ENCODE data around the gene RGS16.
"Not testable (repeated sequence)": the region's sequence is repeated elsewhere in the genome, so short reads cannot be mapped to it uniquely, and the experiment has no call there.

The RGS16 gene

DNA sequence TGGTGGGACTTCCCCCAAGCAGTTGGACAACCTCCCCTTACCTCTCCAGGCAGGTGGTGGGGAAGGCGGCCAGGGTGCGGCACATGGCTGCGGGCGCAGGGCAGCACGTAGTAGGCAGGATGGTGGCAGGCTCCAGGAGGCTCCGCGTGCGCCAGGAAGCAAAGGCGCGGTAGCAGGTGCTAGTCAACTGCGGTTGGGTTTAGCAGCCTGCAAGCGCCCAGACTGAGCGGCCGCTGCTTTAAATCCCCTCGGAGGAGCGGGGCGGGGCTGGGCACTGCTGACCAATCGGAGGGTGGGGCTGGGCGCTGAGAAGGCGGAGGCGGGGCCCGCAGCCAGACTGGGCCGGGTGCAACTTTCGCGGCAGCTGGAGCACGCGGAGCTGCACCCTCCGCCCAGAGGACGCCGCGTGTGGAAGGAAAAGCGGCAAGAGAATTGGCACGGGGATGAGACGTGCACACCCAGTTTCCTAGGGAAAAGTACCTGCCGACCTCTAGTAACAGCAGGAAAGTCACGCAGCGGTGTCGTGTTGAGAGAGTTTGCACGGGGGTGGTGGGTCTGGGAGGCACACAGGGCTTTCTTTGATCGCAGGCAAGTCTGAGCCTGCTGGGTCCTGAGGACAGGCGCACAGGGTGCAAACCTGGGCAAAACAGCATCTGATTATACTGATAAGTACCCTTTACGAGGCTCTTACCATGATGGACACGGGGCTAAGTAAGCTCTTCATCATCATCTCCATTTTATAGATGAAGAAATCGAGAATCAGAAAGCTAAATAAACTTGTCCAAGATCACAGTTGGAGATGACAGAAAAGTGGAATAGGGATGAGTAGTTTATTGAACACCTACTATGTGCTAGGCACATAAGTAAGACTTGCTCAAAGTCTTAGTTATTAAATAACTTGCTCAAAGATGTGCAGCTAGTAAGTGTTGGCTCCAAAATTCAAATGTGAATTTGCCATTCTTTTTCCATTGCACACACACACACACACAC lies at the start of gene RGS16:
RGS16 (minus strand) TSS at position 215 of the 990 bp plus-strand sequence; CDS start at position 85, 130 bp downstream.
- DNase-seq: peak; percentile 92

DNA sequence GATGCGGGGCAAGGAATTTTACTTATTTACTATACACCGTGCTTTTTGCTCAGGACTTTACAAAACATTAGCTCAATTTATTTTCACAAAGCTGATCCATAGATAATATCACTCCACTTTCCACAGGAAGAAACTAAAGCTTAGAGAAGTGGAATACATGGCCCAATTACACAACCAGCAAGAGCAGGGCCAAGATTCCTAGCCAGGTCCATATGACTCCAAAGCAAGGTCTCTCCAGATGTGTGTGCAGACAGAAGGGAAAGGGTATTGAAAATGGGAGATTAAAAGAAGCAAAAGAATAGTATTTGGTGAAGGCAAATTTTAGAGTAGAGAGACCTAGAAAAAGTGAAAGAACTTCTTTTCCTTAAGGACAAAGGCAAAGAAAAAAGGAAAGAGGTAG lies 49.8 kb upstream of the RGS16 start:
- no peak for DNase-seq

DNA sequence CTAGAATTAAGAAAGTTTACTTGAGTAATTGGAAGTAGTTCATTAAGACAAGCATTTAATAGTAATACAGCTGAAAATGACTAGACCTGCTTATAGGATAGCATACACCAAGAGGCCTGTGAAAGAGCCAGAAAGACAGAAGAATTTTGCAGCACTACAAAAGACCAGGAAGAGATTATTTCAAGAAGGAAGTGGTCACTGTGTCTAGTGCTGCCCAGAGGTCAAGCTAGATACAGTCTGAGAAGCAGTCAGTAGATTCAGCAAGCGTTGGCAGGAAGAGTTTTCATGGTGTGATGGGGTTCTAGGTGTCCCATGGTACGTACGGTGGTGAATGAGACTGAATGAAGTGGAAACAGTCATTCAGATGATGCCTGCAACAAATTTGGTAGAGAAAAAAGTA lies 48.7 kb upstream of the RGS16 start:
- DNase-seq: no peak

GRCh38 chr1:182651339-182651724 lies 47.1 kb upstream of the RGS16 start:
- no peak for DNase-seq

GRCh38 chr1:182650678-182651338 lies 46.6 kb upstream of the RGS16 start:
- no peak for DNase-seq

GRCh38 chr1:182649041-182649440 lies 44.9 kb upstream of the RGS16 start:
- DNase-seq: no peak

DNA sequence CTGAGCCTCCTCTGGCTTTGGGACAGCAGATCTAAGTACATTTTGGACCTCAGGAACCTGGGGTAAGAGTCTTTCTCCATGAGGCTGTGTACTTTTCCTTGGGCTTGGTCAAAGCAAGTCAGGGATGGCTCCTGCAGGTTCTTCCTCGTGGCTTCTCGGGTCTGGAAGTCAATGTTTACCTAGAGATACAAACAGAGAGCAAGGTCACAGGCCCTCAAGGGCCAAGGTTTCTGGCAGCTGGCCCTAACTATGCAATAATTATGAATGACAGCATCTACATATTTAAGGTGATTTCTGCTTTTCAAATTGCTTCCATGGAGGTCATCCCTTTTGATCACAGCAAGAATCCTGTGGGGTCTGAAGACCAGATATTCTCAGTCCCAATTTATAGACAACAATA lies 42.5 kb upstream of the RGS16 start:
- no peak for DNase-seq

DNA sequence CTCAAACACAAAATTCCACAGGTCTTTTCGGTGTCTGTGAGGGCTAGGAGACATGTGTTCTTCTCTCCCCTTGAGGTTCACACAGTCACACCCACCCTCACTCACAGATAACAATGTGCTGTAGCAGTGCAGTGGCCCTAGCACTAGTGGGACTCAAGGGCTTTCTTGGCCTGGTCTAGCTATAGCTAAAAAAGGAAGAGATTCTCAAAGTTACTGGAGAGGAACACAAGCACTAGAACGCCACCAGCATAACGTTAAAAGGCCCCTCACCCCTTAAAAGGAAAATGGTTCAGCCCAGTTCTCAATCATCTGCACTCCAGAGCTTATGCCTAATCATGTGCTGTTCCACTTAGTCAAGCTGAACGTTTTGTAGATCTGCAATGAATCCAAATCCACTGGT lies 40.7 kb upstream of the RGS16 start:
- DNase-seq: peak; percentile 27

DNA sequence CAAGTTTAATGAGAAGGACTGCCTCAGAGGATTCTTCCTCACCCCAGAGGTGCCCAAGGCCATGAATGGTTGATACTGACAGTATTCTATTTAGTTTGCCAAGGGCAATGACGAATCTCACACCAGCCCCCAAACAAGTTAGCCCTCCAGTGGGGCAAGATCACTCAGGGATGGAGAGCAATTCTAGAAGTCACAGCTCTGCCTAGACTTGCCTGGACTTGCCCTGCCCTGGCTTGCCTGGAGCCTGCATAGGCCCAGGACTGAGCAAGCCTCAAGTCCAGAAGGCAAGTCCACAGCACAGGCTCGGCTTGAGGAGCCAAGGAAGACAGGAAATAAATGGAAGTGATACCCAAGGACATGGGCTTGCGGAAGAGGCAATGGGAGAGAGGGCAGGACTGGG lies 39.5 kb upstream of the RGS16 start:
- DNase-seq: no peak

DNA sequence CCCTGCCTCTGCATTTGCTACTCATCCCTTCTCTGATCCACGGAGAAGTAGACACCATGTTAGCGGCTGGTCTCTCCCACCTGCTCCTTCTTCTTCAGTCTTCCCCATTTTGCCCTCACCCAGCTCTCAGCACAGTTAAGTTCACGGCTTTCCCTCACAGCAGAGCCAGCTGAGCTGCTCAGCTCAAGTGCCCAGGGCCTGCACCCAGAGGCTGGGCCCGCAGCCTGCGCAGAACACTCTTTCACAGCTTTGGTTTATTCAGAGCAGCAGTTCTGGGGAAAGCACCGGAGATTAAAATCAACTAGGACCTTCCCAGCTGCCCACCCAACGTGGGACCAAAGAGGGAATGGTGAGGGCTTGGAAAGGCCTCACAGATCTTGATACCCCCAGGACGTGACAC lies 38.3 kb upstream of the RGS16 start:
- no peak for DNase-seq

- DNase-seq: no peak
Measured at GRCh38 chr1:182641561-182641960, 37.4 kb upstream of the RGS16 start.

DNA sequence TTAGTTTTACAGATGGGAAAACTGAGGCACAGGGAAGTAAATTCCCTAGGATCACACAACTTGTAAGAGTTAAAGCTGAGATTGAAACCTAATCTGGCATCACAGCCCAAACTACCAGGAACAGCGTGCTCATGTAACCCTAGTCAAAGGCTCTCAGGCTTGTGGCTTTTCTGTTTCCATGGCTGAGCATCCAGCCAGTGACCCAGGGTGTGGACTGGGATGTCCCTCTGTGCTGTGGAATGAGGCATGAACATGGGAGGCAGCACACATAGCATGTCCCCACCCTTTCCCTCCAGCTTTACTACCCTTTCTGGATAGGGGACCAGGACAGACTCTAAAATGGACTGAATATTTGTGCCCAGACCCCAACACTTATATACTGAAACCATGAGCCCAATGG lies 35.1 kb upstream of the RGS16 start:
- DNase-seq: no peak

- no peak for DNase-seq
Measured at GRCh38 chr1:182637769-182638168, 33.6 kb upstream of the RGS16 start.

- no peak for DNase-seq
Measured at GRCh38 chr1:182635871-182636270, 31.7 kb upstream of the RGS16 start.

DNA sequence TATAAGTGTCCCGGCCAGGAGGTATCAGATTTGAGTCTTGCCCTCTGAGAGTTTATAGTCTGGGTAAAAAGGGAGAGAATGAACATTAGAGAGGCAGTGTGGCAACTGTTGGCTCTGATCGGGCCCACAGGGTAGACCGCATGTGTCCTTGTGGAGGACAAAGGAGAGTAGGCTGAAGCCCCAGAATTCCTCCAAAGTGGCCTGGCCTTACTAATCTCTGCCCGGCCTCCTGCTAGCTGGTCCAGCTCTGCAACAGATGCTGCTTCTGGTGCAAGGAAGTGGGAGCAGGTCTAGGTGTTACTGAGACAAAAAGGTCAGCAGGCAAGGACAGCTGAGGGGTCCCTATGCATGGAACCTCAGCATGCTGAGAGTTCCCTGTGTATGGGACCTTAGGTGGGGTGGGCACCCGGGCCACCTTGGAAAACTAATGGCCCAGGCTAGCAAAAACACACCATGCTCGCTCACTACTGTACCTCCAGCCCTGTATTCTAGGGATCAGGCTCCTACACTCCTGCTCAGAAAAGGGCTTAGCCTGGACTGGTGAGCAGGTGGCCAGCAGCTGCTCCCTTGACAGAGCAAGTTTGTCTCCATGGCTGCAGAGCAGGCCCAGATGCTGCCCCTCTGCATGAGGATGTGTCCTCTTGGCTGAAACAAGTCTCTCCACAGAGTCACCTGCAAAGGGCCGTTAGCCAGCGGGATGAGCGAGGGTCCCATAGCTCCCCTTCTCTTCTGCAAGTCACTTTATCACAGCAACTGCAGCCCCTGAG lies 30.3 kb upstream of the RGS16 start:
- DNase-seq: no peak

DNA sequence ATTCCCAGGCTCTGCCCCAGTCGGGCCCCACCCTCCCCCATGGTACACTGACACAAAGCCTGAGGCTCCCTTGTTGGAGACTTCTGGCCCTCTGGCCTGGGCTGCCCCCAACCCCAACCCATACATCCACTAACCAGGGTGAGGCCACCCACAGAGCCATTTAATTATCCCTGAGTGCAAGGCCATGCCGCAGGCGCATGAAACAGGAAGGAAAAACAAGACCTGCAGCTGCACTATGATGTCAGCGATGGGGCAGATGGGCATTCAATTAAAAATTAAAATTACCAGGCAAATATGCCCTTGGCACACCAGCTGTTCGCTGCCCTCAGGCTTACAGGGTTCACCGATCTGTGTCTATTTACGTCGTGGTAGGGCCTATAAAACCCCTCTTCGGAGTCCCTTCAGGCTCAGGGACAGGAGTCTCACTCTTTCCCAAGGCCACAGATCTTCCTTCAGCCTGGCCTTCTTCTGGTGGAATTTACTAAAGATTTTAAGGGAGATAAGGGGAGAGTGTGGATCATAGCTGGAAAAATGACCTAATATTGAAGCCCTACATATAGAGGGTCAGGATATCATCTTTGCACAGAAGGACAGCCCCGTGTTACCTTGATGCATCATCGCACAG lies 29.6 kb upstream of the RGS16 start:
- DNase-seq: no peak

DNA sequence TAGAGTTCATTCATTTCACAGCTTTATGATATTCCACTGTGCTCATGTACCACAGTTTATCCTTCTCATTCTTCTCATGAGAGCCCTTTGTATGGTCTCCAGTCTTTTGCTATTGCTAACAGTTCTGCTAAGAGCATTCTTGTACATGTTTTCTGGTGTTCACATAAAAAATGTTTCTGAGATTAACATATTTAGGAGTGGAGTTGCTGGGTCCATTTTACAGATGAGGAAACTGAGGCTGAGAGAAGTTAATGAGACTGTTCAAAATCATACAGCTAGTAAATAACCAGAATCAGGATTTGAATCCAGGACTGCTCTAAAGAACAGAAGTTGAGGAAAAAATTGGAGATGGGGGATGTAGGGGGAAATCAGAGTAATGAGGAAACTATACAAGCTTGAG lies 28.8 kb upstream of the RGS16 start:
- no peak for DNase-seq

GRCh38 chr1:182632441-182632857 lies 28.3 kb upstream of the RGS16 start:
- not testable (repeated sequence) for DNase-seq

DNA sequence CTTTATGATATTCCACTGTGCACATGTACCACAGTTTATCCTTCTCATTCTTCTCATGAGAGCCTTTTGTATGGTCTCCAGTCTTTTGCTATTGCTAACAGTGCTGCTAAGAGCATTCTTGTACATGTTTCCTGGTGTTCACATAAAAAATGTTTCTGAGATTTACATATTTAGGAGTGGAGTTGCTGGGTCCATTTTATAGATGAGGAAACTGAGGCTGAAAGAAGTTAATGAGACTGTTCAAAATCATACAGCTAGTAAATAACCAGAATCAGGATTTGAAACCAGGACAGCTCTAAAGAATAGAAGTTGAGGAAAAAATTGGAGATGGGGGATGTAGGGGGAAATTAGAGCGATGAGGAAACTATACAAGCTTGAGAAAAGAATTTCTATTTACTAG lies 27.8 kb upstream of the RGS16 start:
- no peak for DNase-seq

DNA sequence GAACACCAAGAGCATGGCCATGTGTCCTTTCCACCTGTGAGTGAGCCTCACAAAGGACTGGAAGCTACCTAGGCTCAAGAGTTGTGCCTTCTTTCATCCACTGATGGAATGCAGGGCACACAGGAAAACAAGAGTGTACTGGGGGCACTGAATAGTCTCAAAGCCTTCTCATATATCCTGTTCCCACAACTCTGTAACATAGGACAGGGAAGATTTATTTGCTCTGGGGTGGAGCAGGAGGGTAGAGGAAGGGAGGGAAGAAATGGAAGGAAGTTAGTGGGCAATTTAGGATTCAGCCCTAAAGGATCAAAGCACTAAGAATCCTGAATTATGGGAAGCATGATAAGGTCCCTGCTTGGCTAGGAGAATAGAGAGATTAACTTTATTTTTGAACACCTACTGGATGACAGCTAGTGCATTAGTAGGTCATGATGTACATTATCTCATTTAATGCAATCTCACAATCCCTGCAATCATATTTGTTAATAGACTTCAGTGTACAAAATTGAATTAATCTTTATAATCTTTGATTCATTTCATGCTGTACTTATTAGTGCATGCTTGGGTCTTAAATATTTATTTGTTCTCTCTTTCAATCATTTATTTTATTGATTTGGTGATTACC lies 27.0 kb upstream of the RGS16 start:
- no peak for DNase-seq

GRCh38 chr1:182630586-182630985 lies 26.4 kb upstream of the RGS16 start:
- DNase-seq: no peak

GRCh38 chr1:182629499-182630096 lies 25.4 kb upstream of the RGS16 start:
- DNase-seq: no peak

Data from NCI-H187 treated with DMSO at 0.1 percent for 48 hours (cell line).